Measurements from ENCODE around the gene ZNF662. TPM values are rescaled to one million over a fixed set of nuclear protein-coding genes. Genes with fewer than 3 reads are reported as not detected.

ZNF662 gene
- total RNA-seq, 1 donor from 2014 or later: 7.7 TPM

DNA sequence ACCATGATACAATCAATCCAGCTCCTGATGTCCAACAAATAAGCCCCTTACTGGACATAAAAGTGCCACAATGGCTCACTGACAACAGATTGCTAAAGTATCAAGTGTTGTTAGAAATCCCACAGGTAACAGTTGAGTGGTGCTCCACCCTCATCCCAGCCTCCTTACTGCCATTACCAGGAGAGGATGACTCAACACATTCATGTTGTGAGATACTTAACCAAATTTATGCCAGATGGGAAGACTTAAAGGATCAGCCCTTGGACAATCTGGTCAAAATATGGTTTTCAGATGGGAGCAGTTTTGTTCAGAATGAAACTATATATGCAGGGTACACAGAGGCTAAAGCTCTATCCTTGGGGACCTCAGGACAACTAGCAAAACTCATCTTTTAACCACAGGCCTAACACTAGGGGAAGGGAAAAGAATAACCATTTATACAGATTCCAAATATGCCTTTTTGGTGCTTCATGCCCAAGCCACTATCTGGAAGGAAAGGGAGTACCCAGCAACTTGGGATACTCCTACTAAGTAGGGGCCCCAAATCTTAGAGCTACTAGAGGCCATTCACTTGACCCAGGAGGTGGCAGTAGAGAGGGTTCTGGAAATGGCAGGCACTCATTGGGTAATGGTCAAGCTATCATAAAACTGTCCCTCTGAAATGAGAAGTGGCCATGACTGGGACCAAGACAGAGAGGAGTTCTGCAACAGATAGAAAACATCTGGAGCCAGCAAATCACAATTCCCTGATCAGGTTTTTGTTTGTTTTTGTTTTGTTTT, 6.9 kb upstream of the ZNF662 start:
- Histone ChIP-seq H3K36me3 (no peaks in the 10 kb centered on the region), H3K27ac (no peak overlapping the region), H3K27me3 (no peaks in the 10 kb centered on the region), H3K9me3 (no peaks in the 10 kb centered on the region), H3K4me3 (no peak overlapping the region), H3K4me1 (no peaks in the 10 kb centered on the region)
- intact Hi-C loops (cut with DNase I): no loop called here
- DNase-seq (ENCODE audit: low spot score in 2 of 2): no peak
- TF ChIP-seq, protein P1, sequence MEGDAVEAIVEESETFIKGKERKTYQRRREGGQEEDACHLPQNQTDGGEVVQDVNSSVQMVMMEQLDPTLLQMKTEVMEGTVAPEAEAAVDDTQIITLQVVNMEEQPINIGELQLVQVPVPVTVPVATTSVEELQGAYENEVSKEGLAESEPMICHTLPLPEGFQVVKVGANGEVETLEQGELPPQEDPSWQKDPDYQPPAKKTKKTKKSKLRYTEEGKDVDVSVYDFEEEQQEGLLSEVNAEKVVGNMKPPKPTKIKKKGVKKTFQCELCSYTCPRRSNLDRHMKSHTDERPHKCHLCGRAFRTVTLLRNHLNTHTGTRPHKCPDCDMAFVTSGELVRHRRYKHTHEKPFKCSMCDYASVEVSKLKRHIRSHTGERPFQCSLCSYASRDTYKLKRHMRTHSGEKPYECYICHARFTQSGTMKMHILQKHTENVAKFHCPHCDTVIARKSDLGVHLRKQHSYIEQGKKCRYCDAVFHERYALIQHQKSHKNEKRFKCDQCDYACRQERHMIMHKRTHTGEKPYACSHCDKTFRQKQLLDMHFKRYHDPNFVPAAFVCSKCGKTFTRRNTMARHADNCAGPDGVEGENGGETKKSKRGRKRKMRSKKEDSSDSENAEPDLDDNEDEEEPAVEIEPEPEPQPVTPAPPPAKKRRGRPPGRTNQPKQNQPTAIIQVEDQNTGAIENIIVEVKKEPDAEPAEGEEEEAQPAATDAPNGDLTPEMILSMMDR (IDR thresholded peaks at IDR 0.05): no peak

- no peaks in the 10 kb centered on the region for H3K27me3 ChIP-seq
- TF ChIP-seq, protein P1 (IDR thresholded peaks at IDR 0.05): no peak
- no peak overlapping the region for H3K4me3 ChIP-seq
- H3K27ac ChIP-seq: no peak overlapping the region
- no peaks in the 10 kb centered on the region for H3K4me1 ChIP-seq
- H3K36me3 ChIP-seq: no peaks in the 10 kb centered on the region
- DNase-seq (ENCODE audit: low spot score in 2 of 2): no peak
- H3K9me3 ChIP-seq: no peaks in the 10 kb centered on the region
- intact Hi-C loops (cut with DNase I): no loop called here
Observed at GRCh38 chr3:42900226-42901072, 5.5 kb upstream of the ZNF662 start.

DNA sequence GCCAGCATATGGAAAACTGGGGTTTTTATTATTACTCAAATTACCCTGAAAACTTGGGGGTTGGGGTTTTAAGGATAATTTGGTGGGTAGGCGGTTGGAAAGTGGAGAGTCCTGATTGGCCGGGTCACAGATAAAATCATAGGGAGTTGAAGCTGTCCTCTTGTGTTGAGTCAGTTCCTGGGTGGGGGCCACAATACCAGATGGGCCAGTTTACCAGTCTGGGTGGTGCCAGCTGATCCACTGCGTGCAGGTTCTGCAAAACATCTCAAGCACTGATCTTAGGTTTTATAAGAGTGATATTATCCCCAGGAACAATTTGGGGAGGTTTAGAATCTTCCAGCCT, 4.9 kb upstream of the ZNF662 start:
- H3K9me3 ChIP-seq: no peaks in the 10 kb centered on the region
- H3K36me3 ChIP-seq: no peaks in the 10 kb centered on the region
- no peak overlapping the region for H3K27ac ChIP-seq
- intact Hi-C loops (cut with DNase I): no loop called here
- no peak for DNase-seq (ENCODE audit: low spot score in 2 of 2)
- H3K27me3 ChIP-seq: no peaks in the 10 kb centered on the region
- TF ChIP-seq, protein P1 (IDR thresholded peaks at IDR 0.05): no peak
- H3K4me3 ChIP-seq: no peak overlapping the region
- no peaks in the 10 kb centered on the region for H3K4me1 ChIP-seq

DNA sequence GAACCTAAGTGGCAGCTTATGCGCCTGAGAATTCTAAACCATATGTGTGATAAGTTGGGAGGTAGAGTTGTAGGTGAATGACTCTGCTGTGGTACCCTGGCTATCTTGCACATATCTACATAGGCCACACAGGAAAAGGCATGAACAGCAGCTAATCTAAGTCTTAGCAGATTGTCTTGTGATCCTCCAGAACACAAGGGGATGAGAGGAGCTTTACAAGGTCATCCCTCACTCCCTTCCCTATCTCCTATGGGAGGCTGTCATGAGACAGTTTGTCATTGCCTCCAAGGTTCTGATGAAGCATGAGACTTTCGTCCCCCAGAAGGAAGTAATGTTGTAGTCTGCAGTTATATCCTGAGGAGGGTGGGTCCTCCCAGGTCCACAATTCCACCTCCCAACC, 3.7 kb upstream of the ZNF662 start:
- peaks cover 0 to 9% of the 10 kb centered on the region in 2 donors for H3K4me1 ChIP-seq
- TF ChIP-seq, protein P1 (IDR thresholded peaks at IDR 0.05): no peak
- no peaks in the 10 kb centered on the region for H3K36me3 ChIP-seq
- no peak overlapping the region for H3K4me3 ChIP-seq
- no peaks in the 10 kb centered on the region for H3K27me3 ChIP-seq
- no peak overlapping the region for H3K27ac ChIP-seq
- DNase-seq (ENCODE audit: low spot score in 2 of 2): no peak
- no peaks in the 10 kb centered on the region for H3K9me3 ChIP-seq
- intact Hi-C loops (cut with DNase I): no loop called here

DNA sequence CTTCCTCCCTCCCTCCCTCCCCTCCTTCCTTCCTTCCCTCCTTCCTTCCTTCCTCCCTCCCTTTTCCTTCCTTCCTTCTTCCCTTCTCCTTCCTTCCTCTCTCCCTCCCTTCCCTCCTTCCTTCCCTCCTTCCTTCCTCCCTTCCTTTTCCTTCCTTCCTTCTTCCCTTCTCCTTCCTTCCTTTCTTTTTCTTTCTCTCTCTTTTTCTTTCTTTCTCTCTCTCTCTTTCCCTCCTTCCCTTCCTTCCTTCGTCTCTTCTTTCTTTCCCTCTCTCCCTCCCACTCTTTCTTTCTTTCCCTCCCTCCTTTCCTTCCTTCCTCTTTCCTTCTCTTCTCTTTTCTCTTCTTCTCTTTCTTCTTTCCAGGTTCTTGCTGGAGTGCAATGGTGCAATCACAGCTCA, 1.9 kb upstream of the ZNF662 start:
- TF ChIP-seq, protein P1 (IDR thresholded peaks at IDR 0.05): no peak
- Histone ChIP-seq H3K4me3 (no peak overlapping the region), H3K27ac (no peak overlapping the region), H3K27me3 (no peaks in the 10 kb centered on the region), H3K9me3 (no peaks in the 10 kb centered on the region), H3K36me3 (peaks cover 0 to 12% of the 10 kb centered on the region in 2 donors), H3K4me1 (peaks cover 0 to 10% of the 10 kb centered on the region in 2 donors)
- intact Hi-C loops (cut with DNase I): no loop called here
- no peak for DNase-seq (ENCODE audit: low spot score in 2 of 2)

Data from ascending aorta (tissue), 2 donors.